Transverse colon (tissue), 4 donors: ENCODE results near the gene ETS2. TPM values are rescaled to one million over a fixed set of nuclear protein-coding genes. Genes with fewer than 3 reads are reported as not detected.
"Not testable (repeated sequence)": the region's sequence is repeated elsewhere in the genome, so short reads cannot be mapped to it uniquely, and the experiment has no call there.

ENCODE experiments used
- DNase-seq: peaks from one replicate; pipeline ENCODE4 v3.0.0-alpha.2; 2019
- H3K27ac ChIP-seq, 4 donors: fragments of 200-600 bp; sonication (generic); 2 replicates each; pipeline ENCODE4 v1.5.1; 2016 to 2018; ENCODE audit warnings: inconsistent platforms in 4 of 4
- H3K27me3 ChIP-seq: fragments of 200-600 bp; sonication (generic); 2 replicates; pipeline ENCODE4 v1.5.1; 2017; ENCODE audit warnings: inconsistent platforms
- H3K36me3 ChIP-seq, 4 donors: fragments of 200-600 bp; sonication (generic); 2 replicates each; pipeline ENCODE4 v1.5.1; 2017 to 2019; ENCODE audit warnings: inconsistent platforms in 4 of 4
- H3K4me1 ChIP-seq, 4 donors: fragments of 200-600 bp; sonication (generic); 2 replicates each; pipeline ENCODE4 v1.5.1; 2017 to 2020; ENCODE audit warnings: inconsistent platforms in 4 of 4
- H3K4me3 ChIP-seq, 4 donors: fragments of 200-600 bp; sonication (generic); 1 replicate in 1 of 4; 2 replicates in 3 of 4; pipeline versions ENCODE4 v1.5.1 to v1.6.1; 2017 to 2019; ENCODE audit warnings: inconsistent platforms in 4 of 4
- H3K9me3 ChIP-seq, 2 donors: fragments of 200-600 bp; sonication (generic); 2 replicates each; pipeline ENCODE4 v1.5.1; 2017 to 2019; ENCODE audit warnings: inconsistent platforms in 2 of 2
- EP300 ChIP-seq: sonication (generic); formaldehyde crosslinking; IDR thresholded peaks from one replicate; pipeline ENCODE4 v1.6.1; 2017; ENCODE audit warnings: antibody characterized with exemption, low read depth
- POLR2A ChIP-seq: fragments of 450-650 bp; IDR thresholded peaks from one replicate; pipeline ENCODE4 v1.6.1; 2016; ENCODE audit warnings: antibody characterized with exemption, mild to moderate bottlenecking, moderate library complexity
- POLR2AphosphoS5 ChIP-seq, 3 donors: sonication (generic); formaldehyde crosslinking; IDR thresholded peaks; one replicate each; pipeline ENCODE4 v1.6.1; 2016; ENCODE audit warnings: antibody characterized with exemption in 3 of 3
- WGBS, 2 donors: methylation state at CpG; one replicate each; pipeline ENCODE4 v1.1.5; 2018; ENCODE audit warnings: low coverage in 1 of 2; 5-methylcytosine and 5-hydroxymethylcytosine counted together
- in situ Hi-C, 4 donors: fragments of 200-750 bp; cut with MboI; loops; one replicate each; pipeline versions ENCODE4 v1.15.0 to v1.15.1; 2017; ENCODE audit warnings: low sequenced_read_pairs in 3 of 4, low pct_ligation_motif_present in 1 of 4, low pct_unique_long_range_greater_than_20kb in 1 of 4
- intact Hi-C: fragments of 100-400 bp; cut with DNase I; formaldehyde crosslinking; loops from one replicate; pipeline ENCODE4 v1.15.1; 2023; ENCODE audit warnings: low total_unique reads
- total RNA-seq, 4 donors: library from RNA; depleted of rRNA; stranded (reverse); fragments of >200 nt; gene quantifications; one replicate each; pipeline ENCODE4 v1.1.0, GENCODE V29; 2016
- TF ChIP-seq, protein P1 (sequence below), 5 experiments: fragments of 200-600 bp in 3 of 5; fragments of 450-650 bp in 2 of 5; sonication (generic) in 3 of 5; IDR thresholded peaks; 1 replicate in 2 of 5; 2 replicates in 3 of 5; pipeline ENCODE4 v1.5.1; 2016 to 2017; ENCODE audit warnings: antibody characterized with exemption in 5 of 5, inconsistent platforms in 3 of 5, mild to moderate bottlenecking in 2 of 5, moderate library complexity in 1 of 5

The ETS2 gene
- total RNA-seq, 4 donors from 2014 or later, result 55.1 to 174 (median 127) TPM

DNA sequence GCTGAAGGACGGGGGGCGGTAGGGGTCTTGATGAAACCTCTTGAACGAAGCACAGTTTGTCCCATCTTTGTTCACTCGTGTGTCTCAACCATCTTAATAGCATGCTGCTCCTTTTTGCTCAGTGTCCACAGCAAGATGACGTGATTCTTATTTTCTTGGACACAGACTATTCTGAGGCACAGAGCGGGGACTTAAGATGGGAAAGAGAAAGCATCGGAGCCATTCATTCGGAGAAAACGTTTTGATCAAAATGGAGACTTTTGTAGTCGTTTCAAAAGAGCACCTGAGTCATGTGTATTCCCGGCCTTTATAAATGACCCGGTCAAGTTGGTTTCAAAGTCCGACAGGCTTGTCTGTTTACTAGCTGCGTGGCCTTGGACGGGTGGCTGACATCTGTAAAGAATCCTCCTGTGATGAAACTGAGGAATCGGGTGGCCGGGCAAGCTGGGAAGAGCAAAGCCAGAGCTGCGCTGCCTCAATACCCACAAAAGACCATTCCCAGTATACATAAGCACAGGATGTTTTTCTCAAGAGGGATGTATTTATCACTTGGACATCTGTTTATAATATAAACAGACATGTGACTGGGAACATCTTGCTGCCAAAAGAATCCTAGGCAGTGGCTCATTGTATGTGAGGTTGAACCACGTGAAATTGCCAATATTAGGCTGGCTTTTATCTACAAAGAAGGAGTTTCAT lies 18.5 kb downstream of the ETS2 start:
- H3K4me3 ChIP-seq, result no peak overlapping the region
- peaks cover 0 to 45% (median 21%) of the 10 kb centered on the region in 4 donors for H3K36me3 ChIP-seq
- WGBS, 2 donors, result 53 to 61% methylated on average over 16 to 19 of the region's 19 CpGs
- no peaks in the 10 kb centered on the region for H3K9me3 ChIP-seq
- TF ChIP-seq, protein P1, sequence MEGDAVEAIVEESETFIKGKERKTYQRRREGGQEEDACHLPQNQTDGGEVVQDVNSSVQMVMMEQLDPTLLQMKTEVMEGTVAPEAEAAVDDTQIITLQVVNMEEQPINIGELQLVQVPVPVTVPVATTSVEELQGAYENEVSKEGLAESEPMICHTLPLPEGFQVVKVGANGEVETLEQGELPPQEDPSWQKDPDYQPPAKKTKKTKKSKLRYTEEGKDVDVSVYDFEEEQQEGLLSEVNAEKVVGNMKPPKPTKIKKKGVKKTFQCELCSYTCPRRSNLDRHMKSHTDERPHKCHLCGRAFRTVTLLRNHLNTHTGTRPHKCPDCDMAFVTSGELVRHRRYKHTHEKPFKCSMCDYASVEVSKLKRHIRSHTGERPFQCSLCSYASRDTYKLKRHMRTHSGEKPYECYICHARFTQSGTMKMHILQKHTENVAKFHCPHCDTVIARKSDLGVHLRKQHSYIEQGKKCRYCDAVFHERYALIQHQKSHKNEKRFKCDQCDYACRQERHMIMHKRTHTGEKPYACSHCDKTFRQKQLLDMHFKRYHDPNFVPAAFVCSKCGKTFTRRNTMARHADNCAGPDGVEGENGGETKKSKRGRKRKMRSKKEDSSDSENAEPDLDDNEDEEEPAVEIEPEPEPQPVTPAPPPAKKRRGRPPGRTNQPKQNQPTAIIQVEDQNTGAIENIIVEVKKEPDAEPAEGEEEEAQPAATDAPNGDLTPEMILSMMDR (IDR thresholded peaks at IDR 0.05), result no peak
- peak; percentile 74 to 80 (median 74) for TF ChIP-seq POLR2AphosphoS5 (IDR thresholded peaks at IDR 0.05)
- TF ChIP-seq EP300, result peak; percentile 73
- peak; percentile 28 for TF ChIP-seq POLR2A
- H3K4me1 ChIP-seq, result peaks cover 27 to 61% (median 52%) of the 10 kb centered on the region in 4 donors
- H3K27ac ChIP-seq, result peak overlapping the region; percentile 72 to 84 (median 78)
- H3K27me3 ChIP-seq, result no peaks in the 10 kb centered on the region
- DNase-seq, result peak; percentile 55
- intact Hi-C loops (loop anchor here (5.0 kb wide), 2 partner anchors 83 to 163 kb away; no protein-coding TSS in a partner anchor), in situ Hi-C loops (no loop called here)

GRCh38 chr21:38825269-38825668 lies 19.5 kb downstream of the ETS2 start:
- in situ Hi-C loops, result no loop called here

DNA sequence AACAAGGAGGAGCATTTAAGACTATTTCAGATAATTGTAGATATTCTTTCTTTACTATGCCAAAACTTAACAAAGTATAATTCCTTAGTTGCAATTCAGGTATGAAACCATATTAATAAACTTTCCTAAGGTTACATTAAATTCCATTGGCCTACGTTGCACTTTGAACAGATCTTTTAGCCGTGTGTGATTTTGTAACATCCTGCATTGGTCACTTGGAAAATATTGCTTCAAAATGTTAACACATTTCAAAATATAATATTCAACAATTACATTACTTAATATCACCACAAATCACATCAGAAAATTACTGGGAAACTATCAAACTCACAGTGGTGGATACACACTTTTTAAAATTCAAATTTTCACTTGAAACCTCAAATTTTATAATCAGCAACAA lies 20.2 kb downstream of the ETS2 start:
- TF ChIP-seq, protein P1 (IDR thresholded peaks at IDR 0.05), result no peak
- TF ChIP-seq POLR2AphosphoS5 (IDR thresholded peaks at IDR 0.05) (no peak), POLR2A (no peak), EP300 (no peak)
- WGBS, 2 donors, result 27 to 38% methylated on average over 2 of the region's 2 CpGs
- Histone ChIP-seq H3K9me3 (no peaks in the 10 kb centered on the region), H3K27ac (peak overlapping the region in 2 of 4 donors; percentile 77 to 78), H3K36me3 (peaks cover 0 to 29% (median 13%) of the 10 kb centered on the region in 4 donors), H3K4me1 (peaks cover 24 to 46% (median 37%) of the 10 kb centered on the region in 4 donors), H3K27me3 (no peaks in the 10 kb centered on the region), H3K4me3 (no peak overlapping the region)
- intact Hi-C loops (no loop called here), in situ Hi-C loops (no loop called here)
- DNase-seq, result no peak

More at GRCh38 chr21:38825269-38825668, 19.5 kb downstream of the ETS2 start:
- intact Hi-C loops, result no loop called here
- no peaks in the 10 kb centered on the region for H3K9me3 ChIP-seq
- no peak for DNase-seq
- H3K4me3 ChIP-seq, result no peak overlapping the region
- WGBS, 2 donors, result 58 to 100% methylated on average over 1 to 4 of the region's 4 CpGs
- H3K4me1 ChIP-seq, result peaks cover 23 to 51% (median 42%) of the 10 kb centered on the region in 4 donors
- TF ChIP-seq, protein P1 (IDR thresholded peaks at IDR 0.05), result no peak
- TF ChIP-seq POLR2AphosphoS5 (IDR thresholded peaks at IDR 0.05) (no peak), EP300 (no peak), POLR2A (no peak)
- H3K27ac ChIP-seq, result peak overlapping the region; percentile 72 to 84 (median 78)
- H3K27me3 ChIP-seq, result no peaks in the 10 kb centered on the region
- H3K36me3 ChIP-seq, result peaks cover 0 to 35% (median 16%) of the 10 kb centered on the region in 4 donors

DNA sequence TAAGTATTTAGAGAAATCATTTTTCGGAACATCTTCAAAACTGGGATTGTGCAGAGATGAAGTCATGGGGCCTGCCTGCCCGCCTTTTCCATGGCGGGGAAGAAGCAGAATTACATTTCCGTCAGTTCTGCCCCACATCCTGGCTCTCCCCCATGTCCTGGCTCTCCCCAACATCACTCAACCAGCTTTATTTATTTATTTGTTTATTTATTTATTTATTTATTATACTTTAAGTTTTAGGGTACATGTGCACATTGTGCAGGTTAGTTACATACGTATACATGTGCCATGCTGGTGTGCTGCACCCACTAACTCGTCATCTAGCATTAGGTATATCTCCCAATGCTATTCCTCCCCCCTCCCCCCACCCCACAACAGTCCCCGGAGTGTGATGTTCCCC lies 22.4 kb downstream of the ETS2 start:
- H3K9me3 ChIP-seq, DNase-seq, H3K36me3 ChIP-seq, H3K27me3 ChIP-seq, in situ Hi-C loops, H3K27ac ChIP-seq, H3K4me3 ChIP-seq: not testable (repeated sequence)
- H3K4me1 ChIP-seq, result peaks cover 17 to 39% (median 25%) of the 10 kb centered on the region in 4 donors
- intact Hi-C loops, result loop anchor here (2.0 kb wide), 1 partner anchor 21 kb away; no protein-coding TSS in a partner anchor
- 90 to 94% methylated on average over 5 to 6 of the region's 7 CpGs for WGBS, 2 donors
